UCSD-AML1 (cell line): Measurements from ENCODE around the gene TXK.

Source experiments
- DNase-seq: peaks from one replicate; lab custom pipeline; 2025; ENCODE audit not compliant: unreplicated experiment; lab: John Stamatoyannopoulos, UW

The TXK gene

DNA sequence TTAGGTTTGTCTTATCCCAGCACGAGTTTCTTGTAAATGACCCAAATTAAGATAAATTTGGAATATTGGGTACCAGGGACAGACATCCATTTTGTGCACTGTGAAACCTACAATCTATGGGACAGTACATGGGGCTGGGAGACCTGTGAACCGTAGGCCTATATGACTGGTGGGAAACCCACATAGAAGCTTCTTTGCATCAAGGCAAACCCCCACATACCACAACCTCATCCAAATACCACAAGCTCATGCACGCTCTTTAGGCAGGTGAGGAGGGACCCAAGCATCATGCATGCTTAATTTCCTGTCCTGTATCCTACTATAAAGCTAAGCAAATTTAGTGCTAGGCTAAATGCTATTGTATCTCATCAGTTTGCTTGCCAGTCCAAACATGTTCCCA lies 69.7 kb downstream of the TXK start:
- DNase-seq, result no peak

DNA sequence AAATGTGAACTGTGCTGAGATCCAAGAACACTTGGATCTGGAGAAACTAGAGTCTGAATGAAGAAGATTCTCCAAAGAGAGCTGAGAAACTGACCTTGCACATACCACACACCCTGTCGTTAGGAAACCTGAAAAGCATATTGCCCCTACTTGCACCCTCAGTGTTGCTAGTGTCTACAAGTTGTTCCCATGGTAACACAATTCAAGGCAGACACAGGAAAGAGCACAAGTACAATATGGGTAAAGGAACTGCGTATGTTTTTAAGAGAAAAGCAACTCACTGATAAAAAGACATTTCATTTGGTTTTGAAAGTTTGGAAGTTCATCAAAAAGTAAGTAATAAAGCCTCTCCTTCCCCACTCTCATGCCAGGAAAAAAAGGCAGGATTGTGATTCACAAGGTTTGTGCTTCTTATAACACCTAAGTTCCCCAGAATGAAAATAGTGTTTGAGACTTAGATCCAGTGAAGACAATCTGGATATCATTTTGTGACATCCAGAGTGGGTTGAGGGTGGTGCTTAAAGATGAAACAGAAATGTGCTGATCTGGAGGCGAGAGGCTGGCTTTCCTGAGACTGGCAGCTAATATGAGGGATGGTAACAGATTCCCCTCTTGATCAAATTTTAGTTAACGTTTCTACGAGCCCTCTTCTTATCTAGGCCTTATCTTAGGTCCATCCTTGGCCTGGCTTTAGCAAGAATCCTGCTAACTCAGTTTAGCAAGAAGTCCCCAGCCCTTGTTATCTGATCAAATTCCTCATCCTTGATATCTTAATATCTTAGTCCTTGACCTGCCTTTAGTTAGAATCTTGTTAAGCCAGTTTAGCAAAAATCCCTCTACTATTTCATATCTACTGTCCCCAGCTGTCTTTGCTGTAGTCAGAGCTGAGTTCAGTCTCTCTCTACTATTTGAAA lies 75.2 kb downstream of the TXK start:
- no peak for DNase-seq

DNA sequence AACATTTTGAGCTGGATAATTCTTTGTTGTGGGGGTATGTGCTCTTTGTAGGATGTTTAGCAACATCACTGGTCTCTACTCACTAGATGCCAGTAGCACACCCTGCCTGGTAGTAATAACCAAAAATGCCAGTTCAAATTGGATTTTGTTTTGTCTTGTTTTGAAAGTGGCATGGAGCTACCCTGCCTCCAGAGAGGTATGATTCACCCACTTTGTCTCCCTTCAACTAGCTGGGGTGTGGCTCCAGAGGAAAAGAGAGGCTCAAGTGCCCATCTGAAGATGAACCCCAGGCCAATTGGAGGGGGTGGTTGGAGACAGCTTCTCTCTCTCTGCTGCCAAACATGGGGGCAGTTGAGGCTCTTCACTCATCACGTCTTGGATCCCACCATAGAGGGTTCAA lies 83.0 kb downstream of the TXK start:
- no peak for DNase-seq

DNA sequence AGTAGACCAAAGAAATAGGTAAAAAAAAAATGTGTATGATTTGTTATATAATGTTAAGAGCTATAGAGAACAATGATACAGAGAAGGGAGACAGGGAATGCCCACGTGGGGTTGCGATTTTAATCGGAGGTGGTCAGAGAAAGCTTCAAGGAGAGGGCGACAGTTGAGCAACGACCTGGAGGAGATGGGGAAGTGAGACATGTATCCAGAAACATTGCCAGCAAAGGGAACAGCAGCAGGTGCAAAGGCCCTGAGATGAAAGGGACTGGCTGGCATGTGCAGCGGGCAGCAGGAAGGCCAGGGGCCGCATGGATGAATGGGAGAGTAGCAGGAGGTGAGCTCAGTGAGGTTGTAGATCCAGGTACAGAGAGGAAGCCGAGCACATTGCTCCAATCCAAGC lies 84.6 kb downstream of the TXK start:
- no peak for DNase-seq

DNA sequence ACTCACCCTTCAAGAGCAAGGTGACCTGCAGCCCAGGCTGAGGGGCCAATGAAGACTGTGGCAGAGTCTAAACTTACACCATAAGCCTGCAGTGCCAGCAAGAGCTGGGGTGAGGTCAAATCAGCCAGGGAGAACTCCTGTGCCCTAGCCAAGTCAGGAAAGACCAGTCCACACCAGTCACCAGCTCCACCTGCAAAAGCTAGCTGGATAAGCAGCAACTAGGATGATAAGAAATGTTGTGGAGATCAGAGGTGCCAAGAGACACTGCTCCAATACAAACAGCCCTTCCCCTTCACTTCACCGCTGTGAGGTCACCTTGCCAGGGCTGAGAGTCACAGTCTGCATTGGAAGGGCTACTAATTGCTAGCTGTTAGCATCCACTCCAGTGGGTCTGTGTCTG lies 86.2 kb downstream of the TXK start:
- DNase-seq, result no peak

DNA sequence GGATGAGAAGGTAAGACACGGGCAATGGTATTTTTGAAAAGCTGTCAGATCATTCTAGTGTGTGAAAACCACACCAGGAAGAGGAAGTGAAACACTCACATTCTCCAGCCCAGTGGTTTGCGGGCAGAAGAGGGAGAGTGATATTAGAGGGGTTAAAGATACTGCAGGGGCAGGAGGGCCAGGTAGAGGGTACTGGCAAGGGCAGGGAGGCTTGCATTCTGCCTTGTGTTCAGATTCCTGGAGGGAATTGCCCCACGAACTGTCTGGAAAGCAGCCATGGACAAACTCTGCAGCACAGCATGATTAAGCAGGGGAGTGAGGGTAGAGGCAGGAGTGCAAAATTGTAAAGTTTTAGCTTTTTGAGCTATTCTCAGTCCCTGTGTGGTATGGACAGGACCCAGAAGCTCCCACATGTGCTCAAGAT lies 86.6 kb downstream of the TXK start:
- peak; percentile 50 for DNase-seq

DNA sequence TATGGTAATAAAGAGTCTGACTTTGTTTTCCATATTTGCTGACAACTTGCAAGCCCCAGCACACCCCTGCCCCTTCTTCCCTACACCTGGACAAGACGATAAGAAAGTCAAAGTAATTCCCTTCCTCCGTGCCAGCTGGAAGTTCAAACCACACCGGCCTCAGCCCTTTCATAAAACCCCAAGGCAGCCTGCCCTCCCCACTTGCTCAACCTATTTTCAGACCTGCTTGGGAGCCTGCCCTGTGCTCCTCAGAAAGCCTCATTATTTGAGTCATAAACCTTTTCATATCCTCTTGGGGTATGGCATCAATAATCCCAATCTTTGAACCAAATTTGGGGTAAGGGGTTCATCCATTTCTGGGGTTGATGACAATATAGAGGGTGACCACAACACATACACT lies 88.0 kb downstream of the TXK start:
- no peak for DNase-seq

DNA sequence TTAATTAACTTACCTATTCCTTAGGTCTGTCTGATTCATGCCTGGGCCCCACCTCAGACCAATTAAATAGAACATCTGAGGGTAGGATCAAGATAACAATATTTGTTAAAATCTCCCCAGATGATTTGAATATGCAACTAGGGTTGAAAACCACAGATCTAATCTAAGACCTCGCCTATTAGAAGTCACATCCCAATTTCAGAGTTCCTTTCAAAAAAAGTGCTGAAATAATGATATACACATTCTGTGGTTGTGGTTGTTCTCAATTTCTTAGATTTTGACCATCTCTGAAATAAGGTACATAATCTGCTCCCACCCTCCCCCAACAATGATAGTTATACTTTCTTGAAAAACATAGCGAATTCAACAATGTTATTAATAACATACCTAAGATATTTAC lies 89.8 kb downstream of the TXK start:
- DNase-seq, result no peak

DNA sequence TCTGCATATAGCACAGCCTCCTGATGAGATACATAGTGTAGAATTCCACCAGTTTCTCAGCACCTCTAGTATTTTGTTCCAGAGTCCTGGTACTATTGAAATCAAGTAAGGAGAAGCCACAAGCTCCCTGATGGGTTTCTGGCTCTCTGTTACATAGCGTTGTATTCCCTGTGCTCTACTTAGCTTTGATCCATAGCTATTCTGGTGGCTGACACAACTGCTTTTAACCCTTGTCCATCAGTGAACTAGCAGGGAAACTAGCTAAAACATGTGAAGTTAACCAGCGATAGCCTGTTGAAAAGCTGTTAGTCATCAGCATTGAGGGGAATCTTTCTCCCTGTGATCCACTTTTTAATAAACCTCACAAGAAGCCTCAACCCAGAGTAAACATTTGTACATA lies 90.5 kb downstream of the TXK start:
- DNase-seq, result no peak

DNA sequence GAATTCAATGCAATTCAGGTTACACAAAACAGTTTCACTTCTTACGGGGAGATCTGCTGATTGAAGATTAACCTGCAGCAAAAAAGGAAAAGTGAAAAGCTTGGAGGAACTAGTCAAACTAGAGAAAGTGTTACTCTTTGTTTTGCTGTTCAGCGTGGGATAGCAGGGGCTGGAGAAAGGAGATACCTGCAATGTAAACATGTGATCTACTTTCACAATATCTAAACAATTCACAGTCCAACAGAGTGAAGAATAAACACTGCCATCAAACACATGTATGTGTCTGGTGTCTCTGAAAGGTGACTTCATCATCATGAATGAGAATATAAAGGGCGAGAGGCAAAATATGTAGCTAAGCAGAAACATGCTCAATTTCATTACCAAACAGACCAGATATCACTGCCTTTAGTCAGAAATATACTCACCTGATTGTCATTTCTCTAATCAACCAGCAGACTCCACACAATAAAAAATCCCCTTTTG lies 91.0 kb downstream of the TXK start:
- DNase-seq, result no peak

DNA sequence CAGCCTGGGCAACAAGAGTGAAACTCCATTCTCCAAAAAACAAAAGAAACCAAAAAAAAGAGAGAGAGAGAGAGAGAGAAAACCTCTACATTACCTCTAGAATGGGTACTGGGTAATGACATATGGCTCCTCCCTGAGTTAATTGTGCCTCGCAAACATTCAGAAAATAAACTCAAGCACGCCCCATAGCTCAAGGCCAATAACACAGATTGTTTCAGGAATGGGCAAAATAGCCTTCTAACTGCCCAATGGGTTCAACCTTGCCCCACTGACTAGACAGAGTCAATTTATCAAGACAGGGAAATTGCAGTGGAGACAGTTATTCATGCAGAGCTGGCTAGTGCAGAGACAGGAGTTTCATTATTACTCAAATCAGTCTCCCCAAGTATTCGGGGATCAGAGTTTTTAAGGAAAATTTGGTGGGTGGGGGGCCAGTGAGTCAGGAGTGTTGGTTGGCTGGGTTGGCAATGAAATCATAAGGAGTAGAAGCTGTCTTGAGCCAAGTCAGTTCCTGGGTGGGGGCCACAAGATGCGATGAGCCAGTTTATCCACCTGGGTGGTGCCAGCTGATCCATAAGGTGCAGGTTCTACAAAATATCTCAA lies 92.4 kb downstream of the TXK start:
- no peak for DNase-seq

DNA sequence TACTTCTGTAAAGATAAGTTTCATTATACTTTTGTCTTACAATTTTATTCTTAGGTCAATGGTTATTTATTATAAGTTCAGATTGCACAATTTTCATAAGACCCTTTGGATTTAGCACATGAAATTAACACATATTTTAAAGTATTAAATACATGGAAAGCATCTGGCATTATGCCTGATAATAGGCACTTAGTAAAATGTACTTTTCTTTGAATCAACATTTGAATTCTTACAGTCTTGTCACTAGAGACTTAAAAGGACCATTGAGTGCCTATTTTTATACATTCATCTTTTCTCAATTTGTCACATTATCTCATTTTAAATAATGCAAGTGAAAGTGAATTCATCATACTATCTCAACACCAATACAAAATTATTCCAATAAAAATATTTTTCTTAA lies 94.5 kb downstream of the TXK start:
- no peak for DNase-seq

DNA sequence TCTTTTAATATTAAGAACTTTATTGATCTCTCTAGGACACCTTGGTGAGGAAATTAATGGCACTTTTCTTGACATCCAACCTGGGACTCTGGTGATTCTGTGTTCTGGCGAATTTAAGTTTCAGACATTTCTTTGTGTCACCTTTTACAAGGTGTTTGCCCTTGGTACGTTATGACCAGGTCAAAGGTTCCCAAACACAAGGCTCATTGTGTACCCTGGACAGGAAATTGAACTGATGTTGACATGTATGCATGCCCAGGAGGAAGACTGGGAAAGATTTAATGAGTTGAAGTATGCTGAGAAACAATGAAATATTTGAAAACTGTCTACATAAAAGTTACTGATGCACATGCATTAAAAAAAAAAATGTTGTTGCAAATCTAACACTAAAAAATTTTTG lies 95.4 kb downstream of the TXK start:
- no peak for DNase-seq

DNA sequence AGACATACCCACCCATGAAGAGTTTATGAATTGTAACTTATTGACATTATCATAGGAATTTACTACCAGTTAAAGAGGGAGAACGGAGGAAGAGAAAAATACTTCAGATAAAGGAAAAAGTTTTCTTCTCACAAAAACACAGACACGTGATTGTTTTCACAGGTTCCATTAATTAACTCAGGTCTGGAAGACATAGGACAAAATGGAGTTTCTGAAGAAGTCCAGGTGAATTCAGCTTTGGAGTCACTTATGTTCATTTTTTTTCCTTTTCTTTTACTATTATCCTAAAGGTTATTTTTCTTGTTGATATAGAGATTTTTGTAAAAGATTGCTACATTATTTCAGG lies 97.0 kb downstream of the TXK start:
- DNase-seq, result no peak

DNA sequence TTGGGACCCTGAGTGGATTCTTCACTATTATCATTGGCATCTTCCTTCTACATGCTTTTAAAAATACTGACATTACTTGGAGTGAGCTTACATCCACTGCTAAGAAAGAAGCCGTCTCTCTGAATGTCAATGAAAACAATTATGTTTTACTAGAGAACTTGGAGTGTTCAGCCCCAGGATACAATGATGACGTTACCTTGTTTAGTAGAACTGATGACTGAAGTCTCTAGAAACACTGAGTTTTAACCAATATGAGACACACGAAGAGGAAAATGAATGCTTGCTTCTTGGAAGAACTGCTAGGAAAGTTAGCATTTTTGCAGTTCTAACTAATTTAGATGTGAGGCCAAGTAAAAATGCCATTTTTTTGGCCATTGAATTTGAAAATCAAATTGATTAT lies 98.1 kb downstream of the TXK start:
- DNase-seq, result no peak

DNA sequence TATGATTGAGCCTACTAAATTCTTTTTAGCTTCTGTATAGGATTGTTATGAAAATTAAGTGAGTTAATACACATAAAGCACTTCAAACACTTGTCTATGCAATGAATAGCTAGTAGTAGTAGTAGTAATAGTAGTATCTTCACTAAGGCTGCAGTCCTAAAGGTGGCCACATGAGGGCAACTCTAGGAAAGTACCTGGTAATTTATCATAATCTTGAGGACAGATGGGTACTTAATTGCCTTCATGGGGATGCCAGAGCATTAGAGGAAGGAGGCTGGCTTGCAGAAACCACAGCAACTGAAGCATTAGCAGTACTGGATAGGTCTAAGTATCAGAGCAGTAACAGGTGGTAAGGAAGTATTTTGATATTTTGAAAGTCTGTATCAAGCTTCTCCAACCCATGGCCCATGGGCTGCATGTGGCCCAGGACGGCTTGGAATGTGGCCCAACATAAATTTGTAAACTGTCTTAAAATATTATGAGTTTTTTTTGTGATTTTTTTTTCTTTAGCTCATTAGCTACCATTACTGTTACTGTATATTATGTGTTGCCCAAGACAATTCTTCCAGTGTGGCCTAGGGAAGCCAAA lies 100.1 kb downstream of the TXK start:
- peak; percentile 14 for DNase-seq

DNA sequence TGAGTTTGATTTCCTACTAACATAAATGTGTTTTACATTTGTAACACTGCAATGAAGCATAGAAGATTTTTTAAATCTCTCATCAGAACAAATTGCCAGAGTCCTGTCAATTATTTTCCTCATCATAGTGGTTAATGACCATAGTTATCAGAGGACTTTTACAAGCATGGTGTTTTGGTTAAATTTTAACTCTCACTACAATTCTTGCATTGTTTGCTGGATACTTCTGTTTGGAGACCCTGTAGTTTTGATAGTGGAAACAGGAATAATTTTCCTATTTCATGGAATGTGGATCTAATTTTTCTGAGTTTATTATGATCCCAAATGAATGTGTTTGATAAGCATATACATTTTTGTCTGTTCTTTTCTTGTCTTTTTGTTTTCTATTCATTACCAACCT lies 100.6 kb downstream of the TXK start:
- no peak for DNase-seq

DNA sequence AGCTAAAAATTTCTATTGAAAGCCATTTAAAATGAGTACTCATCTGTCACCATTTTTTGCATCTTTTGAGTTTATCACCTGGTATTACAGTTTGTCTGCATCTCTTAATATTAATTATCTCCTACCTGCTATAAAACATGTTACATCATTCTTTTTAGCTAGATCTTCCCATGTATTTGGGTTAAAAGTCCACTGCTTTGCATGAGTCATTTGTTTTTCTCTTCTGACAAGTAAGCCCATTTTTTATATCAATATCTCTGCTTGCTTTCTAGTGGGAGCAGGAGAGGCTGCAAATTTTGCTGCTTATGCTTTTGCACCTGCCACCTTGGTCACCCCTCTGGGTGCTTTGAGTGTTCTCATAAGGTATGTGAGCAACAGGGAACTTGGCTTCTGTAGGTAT lies 101.3 kb downstream of the TXK start:
- no peak for DNase-seq

DNA sequence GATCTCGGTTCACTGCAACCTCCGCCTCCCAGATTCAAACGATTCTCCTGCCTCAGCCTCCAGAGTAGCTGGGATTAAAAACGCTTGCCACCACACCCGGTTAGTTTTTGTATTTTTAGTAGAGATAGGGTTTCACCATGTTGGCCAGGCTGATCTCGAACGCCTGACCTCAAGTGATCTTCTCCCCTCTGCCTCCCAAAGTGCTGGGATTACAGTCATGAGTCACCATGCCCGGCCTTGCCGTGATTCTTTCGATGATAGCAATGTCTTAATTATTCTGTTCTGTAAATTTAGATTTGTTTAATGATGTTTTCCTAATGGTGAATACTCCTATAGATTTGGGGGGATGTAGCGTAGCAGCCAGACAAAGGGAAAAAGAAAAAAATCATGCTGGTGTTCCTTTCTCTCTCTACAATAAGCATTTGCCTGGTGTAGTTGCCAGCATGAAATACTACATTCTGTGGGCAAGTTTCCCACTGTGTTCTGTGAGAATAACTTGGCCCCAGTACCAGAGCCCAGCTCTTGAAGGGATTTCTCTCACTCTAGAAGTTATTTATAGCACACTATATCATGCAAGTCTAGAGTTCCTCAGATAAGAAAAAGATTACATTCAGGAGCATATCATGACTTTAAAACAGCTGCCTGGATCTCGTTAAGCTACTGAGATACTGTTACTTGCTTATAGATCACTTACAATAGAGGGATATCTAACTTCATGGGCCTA lies 102.1 kb downstream of the TXK start:
- DNase-seq, result no peak

DNA sequence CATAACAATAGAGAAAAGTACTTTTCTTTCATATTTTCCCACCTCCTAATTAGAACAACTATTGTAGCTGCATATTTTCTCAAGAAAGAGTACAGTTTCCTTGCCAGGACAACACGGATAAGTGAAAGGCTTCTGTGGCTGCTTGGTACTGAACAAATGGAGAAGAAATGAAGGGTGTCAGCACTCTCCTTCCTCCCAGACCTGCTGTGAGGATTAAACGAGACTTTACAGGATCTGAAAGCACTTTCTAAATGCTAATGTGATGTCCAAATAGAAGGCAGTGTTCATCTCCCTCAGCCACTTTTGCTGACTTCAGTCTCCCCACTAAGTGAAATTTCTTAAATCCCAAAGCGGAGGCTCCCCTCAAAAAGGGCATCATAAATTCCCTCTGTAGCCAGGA lies 103.6 kb downstream of the TXK start:
- DNase-seq, result no peak

DNA sequence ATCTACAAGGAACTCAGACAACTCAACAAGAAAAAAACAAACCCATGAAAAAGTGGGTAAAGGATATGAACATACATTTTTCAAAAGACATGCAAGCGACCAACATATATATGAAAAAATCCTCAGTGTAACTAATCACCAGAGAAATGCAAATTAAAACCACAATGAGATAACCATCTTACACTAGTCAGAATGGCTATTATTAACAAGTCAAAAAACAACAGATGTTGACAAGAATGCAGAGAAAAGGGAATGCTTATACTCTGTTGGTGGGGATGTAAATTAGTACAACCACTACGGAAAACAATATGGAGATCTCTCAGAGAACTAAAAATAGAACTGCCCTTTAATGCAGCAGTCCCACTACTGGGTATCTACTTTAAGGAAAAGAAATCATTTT lies 105.4 kb downstream of the TXK start:
- DNase-seq, result no peak

DNA sequence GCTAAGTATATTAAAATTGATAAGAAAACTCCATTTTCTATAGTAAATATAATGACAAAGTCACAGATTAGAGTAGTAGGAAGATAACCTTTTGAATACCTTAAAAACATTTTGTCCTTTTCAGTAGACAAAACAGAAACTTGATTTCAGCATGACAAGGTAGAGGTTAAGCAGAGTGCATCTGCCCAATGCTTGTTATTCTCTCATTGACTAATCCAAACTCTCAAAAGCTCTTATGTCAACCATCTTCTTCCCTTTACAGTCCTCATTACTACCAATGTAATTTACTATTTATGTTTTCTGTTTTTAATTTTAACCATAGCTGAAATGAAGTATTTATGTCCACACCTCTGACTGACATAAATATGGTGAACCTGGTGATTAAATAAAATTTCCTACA lies 106.4 kb downstream of the TXK start:
- no peak for DNase-seq
